GM12801 (cell line): Measurements from ENCODE around the gene DGKB.

Experiments
- TF ChIP-seq, protein P1 (sequence below): IDR thresholded peaks from one replicate; pipeline ENCODE4 v1.5.1; 2011; ENCODE audit warnings: control low read depth; ENCODE audit not compliant: insufficient read length; ENCODE audit errors: extremely low read depth

The DGKB gene

DNA sequence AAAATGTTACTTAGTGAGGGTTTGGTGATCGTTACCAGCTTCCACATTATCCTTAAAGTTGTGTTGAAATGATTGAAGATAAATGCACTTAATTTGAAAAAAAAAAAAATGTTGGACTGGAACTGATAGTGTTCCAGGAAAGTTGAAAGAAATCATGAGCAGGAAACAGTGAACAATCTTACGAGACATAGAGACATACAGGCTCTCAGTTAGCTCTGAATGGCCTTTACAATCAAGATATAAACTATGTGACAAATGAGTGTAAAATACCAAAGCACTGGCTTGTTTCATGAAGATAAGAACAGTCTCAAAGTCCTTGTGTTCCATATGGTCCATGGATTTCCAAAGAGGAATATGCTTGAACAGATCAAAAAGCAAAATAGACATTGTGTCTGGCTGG lies 483.0 kb downstream of the DGKB start:
- TF ChIP-seq, protein P1, sequence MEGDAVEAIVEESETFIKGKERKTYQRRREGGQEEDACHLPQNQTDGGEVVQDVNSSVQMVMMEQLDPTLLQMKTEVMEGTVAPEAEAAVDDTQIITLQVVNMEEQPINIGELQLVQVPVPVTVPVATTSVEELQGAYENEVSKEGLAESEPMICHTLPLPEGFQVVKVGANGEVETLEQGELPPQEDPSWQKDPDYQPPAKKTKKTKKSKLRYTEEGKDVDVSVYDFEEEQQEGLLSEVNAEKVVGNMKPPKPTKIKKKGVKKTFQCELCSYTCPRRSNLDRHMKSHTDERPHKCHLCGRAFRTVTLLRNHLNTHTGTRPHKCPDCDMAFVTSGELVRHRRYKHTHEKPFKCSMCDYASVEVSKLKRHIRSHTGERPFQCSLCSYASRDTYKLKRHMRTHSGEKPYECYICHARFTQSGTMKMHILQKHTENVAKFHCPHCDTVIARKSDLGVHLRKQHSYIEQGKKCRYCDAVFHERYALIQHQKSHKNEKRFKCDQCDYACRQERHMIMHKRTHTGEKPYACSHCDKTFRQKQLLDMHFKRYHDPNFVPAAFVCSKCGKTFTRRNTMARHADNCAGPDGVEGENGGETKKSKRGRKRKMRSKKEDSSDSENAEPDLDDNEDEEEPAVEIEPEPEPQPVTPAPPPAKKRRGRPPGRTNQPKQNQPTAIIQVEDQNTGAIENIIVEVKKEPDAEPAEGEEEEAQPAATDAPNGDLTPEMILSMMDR: no peak

DNA sequence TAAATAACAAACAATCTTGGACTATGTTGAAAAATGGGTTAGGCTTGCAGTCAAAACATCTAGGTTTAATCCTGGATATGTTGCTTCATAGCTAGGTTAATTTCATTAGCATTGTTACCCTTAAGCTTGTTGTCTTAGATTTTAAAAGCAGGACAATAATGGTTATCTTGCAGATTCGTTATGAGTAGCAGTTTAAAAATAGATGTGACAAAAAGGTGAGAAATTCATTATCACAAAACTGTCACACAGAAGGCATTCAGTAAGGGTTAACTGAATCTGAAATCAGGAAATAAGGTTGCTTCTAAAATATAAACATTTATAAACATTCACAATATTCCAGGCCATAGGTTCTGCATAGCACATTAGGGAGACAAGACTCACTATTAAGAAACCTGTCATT lies 483.9 kb downstream of the DGKB start:
- TF ChIP-seq, protein P1: no peak

DNA sequence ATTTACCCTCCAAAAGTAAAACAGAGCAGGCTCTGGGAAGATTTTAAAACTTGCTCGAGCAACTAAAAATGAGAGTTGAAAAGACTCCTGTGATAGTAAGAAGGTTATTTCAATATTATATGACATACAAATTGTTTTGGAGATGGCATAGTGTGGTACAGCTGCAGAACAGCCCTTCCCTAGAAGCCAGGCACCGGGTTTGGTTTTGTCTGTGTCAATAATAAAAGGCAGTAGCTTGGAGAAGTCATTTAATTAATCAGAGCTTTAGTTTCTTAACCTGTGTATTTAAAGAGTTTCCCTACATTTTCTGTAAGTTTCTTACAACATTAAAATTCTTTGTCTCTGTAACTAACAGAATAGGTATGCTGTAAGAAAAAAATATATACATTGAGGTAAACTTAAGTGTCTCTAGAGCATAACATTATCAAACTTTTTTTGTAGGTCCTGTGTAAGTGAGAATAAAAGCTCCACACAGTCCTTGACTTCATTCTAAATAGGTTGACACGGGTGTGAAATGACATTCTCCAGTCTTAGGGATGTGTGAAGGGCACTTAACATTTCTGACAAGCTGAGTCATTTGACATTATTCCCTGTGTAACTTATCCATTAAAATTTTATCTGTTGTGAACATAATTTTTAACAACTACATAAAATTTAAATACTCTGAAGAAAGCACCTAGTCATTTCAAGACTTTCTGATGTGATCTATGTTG lies 488.1 kb downstream of the DGKB start:
- TF ChIP-seq, protein P1: no peak

DNA sequence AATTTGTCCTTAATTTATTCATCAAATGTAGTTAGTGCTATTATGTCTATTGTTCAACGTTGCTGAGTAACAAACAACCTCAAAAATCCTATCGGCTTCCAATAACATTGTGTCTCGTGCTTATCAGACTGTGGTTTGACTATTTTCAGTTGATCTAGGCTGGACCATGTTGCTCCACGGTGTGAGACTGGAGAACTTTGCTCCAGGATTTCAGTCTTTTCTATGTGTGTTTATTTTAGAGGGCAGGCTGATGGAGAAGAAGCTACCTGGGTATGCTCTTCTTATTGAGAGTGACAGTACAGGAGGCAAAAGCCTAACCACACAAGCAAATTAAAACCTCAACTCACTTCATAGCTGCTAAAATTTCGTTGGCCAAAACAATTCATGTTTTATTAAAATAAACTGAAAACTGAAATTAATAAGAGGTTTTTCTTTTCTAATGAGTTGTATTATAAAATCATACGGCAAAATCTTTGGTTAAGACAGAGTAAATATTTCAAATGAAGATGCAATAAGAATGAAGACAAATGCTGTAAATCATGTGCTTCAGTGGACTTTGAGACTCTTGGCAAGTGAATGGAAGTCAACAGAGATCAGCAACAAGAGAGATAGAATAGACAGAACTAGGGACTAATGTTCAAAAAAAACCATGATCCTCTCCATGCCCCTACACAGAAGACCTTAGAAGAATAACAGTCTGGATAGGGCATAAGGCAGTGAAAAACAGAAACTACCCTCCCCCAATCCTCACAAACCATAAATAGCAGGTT lies 495.1 kb downstream of the DGKB start:
- TF ChIP-seq, protein P1: no peak

DNA sequence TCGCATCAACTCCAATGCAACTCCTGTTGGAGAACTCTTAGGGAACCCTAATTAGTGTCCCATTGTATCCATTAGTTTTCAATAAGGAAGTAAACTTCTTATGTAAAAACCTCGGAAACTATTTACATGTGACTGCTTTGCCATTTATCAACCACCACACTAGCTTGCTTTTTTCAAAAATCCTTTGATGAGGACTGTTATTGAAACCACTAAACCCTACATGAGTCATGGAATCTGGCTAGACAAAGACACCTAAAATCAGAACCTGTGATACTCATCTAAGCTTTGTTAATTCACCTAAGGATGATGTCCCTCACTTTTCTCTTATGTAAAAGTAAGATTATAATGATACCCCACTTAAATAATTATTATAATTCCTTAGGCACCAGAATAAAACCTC lies 499.0 kb downstream of the DGKB start:
- TF ChIP-seq, protein P1: no peak

DNA sequence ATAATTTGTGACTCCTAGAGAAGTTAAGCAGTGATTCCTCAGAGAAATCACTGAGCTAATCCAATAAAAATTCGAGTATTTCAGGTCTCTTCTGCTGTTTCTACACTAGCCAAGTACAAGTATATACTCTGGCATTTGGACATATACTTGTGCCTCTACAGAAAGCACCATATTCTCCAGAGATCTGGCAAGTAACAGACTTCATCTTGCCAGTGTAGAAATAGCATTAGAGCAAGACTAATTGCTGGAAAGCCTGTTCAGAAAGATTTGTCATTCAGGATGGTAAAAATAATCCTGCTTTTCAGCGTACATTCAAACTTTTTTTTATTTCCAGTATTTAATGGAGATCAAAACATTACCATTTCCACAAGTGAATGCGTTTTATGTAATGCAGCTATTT lies 502.3 kb downstream of the DGKB start:
- TF ChIP-seq, protein P1: no peak

DNA sequence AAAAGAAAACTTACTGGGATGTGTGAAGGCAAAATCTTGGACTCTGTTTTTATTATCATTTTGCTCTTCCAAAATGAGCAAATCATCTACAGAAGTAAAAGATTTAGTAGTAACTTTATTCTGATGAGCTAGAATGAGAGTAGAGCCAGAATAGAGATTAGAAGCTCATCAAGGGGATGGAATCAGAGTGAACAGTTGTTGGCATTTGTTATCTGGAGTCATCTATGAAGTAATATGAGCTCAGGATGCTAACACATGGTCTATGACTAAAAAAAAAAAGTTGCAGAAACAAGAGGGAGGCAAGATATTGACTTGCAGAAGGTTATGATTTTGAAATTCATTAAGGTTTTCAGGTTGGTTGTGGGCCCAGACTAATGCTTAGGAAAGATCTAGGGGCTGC lies 504.0 kb downstream of the DGKB start:
- TF ChIP-seq, protein P1: no peak
